GM12865 (cell line): Measurements from ENCODE around the gene TM4SF18.

ENCODE experiments used
- DNase-seq: peaks from one replicate; pipeline ENCODE4 v3.0.0; 2010; ENCODE audit warnings: low read depth
- H3K4me3 ChIP-seq: 2 replicates; pipeline ENCODE4 v1.5.1; 2011; ENCODE audit warnings: mild to moderate bottlenecking, low read depth, low read length, control low read depth
- TF ChIP-seq, protein P1 (sequence below): IDR thresholded peaks from 2 replicates; pipeline ENCODE4 v1.5.1; 2011; ENCODE audit warnings: low read length, control low read depth, low read depth, inconsistent platforms; ENCODE audit not compliant: insufficient read depth; ENCODE audit errors: missing control alignments

The TM4SF18 gene

DNA sequence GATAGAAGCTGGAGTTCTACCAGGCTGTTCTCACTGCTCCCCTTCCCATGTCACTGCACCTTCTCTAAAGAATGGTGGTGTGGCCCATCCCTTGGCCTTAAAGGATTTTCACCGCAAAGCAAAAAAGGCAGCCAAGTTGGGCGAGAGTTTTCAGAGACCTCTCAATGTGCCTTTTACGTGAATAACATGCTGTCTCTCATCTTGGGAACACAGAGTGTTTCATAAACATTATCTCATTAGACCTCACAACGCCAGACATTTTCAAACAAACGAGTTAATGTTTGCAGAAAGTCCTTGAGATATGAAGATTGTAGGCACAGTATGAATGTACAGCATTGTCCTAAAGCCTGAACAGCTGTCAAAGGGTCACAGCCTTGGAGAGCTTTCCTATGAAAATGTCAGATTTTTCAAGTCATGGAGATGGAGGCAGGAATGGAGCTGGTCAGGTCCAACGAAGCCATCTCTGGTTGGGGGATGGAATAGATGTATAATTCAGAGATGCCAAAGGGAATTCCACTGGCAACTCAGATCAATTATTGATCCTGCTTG, 22.7 kb upstream of the TM4SF18 start:
- TF ChIP-seq, protein P1, sequence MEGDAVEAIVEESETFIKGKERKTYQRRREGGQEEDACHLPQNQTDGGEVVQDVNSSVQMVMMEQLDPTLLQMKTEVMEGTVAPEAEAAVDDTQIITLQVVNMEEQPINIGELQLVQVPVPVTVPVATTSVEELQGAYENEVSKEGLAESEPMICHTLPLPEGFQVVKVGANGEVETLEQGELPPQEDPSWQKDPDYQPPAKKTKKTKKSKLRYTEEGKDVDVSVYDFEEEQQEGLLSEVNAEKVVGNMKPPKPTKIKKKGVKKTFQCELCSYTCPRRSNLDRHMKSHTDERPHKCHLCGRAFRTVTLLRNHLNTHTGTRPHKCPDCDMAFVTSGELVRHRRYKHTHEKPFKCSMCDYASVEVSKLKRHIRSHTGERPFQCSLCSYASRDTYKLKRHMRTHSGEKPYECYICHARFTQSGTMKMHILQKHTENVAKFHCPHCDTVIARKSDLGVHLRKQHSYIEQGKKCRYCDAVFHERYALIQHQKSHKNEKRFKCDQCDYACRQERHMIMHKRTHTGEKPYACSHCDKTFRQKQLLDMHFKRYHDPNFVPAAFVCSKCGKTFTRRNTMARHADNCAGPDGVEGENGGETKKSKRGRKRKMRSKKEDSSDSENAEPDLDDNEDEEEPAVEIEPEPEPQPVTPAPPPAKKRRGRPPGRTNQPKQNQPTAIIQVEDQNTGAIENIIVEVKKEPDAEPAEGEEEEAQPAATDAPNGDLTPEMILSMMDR = no peak
- no peak overlapping the region for H3K4me3 ChIP-seq
- DNase-seq = no peak

DNA sequence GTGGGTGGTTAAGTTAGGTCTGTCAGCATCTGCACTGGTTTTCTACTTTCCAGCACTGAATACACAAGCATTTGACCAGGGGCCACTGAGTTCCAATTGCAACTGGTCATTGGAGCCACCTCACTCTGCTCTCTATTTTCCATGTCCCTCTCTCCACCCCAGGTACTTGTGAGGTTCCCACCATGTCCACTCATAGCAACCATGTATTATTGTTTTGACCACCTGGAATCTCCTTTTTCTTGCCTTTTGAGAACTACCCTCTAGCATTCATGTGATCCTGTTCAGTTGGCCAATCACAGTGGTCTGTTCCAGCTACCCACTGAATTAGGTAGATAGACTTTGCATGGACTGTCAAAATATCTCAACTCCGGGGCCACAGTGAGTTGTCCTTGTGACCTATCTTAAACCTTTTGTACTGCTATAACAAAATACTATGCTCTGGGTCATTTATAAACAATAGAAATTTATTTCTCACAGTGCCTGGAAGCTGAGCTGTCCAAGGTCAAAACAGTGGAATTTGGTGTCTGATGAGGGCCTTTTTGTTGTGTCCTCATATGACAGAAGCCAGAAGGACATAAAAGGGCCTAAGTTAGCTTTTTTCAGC, 20.2 kb upstream of the TM4SF18 start:
- no peak for DNase-seq
- TF ChIP-seq, protein P1 = no peak

DNA sequence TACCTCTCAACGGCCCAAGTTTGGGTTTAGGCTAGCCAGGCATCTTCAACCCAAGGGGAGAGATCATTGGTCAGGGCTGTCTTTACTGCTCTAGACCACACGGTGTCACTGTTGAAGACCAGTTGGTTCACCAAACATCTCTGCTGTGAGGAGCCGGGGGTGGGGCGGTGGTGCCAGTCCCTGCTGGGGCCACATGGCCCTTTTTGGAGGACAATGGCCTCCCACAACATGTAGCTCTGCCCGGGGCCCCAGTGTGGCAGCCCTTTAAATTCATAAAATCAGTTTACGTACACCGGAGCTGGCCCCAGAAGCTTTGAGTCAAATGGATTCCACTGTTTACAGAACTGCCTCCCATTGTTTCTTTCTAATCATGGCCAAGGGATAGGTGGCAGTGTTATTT, 19.1 kb upstream of the TM4SF18 start:
- TF ChIP-seq, protein P1 = peak; percentile 73
- peak; percentile 63 for DNase-seq
- no peak overlapping the region for H3K4me3 ChIP-seq

More for the DNA sequence above, 20.2 kb upstream of the TM4SF18 start:
- no peak overlapping the region for H3K4me3 ChIP-seq

DNA sequence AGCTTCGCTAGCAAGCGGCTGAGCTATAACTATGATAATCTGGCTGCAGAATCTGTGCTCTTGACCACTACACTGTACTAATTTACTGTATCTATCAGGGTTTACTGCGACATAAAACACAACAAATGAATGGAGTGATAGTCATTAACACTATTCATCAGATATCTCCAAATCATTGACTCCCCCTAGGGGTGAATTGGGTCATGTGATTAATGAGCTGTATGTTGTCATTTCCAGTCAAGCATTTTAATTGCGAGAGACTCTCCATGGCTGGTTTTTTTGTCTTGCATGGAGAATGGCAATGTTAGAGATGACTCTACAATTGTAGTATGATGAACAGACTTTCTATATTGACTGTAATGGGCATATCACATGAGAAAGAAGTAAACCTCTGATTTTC, 10.5 kb upstream of the TM4SF18 start:
- TF ChIP-seq, protein P1 = no peak
- DNase-seq = peak; percentile 12
- no peak overlapping the region for H3K4me3 ChIP-seq

DNA sequence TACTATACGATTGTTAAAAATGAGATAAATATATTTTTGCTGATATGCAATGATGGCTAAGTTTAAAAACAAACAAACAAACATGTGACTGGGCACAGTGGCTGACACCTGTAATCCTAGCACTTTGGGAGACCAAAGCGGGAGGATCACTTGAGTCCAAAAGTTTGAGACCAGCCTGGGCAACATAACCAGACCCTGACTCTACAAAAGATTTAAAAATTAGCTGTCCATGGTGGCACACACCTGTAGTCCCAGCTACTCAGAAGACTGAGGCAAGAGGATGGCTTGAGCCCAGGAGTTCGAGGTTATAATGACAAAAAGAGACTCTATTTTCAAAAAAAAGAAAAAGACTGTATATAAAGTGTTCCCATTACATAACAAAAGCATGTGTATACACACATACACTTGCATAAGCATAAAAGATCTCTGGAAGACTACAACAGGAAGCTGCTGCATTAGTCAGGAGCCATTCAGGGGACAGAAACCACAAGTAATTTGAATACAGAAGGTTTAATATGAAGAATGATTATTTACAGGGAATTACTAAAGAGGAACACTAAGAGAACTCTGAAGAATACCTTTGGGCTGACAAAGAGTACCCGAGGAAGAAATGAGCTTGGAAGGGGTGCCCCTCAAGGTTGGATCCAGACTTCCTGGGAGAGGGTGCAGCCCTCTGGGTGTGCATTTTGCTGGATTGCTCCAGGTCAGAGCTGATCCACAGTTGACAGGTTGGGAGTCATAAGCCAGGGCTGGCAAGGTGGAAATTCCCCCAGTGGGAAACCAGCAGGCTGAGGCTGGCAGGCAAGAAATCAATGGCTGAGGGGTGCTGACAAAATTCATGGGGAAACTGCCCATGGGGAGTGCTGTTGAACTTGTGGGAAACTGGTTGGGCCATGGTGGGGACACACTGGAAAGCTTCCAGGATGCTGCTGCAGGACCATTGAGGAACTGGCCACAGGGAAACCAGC, 9.3 kb upstream of the TM4SF18 start:
- DNase-seq = no peak
- TF ChIP-seq, protein P1 = no peak
- H3K4me3 ChIP-seq = no peak overlapping the region

DNA sequence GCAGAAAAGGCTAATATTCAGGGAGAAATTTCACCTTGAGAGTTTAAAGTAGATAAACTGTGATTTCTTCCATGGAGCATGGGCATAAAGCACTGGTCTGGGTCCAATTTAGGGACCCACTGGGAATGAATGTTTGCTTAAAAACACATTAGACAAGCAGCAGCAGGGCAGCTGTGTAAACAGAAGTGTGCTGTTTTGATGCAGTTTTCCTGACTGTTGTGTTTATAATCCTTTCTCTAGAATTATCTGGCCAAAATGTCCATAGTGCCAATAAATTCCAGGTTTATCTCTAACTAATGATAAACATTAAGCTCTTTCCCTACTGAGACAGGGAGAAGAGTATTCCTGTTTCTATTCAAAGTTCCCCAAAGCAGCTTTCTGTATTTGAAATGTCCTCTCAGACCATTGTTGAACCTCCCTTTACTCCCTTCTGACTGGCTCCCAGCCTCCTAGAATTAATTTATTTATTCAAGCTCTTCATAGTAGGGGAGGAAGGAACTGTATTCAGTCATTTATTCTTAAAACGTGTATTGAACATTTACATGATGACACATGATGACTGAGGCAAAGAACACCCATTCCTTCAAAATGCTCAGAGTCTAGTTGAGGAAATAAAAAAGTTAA, 7.0 kb upstream of the TM4SF18 start:
- no peak for DNase-seq
- TF ChIP-seq, protein P1 = no peak

More for the DNA sequence above, 7.0 kb upstream of the TM4SF18 start:
- no peak overlapping the region for H3K4me3 ChIP-seq
